SK-N-SH (cell line): Measurements from ENCODE around the gene PF4V1.

Experiments used
- EP300 ChIP-seq, 2 experiments: IDR thresholded peaks; 2 replicates each; pipeline versions ENCODE4 v1.4.0 to v1.6.1; 2012; ENCODE audit warnings: borderline replicate concordance in 1 of 2, low read depth in 1 of 2, low read length in 1 of 2
- EZH2phosphoT487 ChIP-seq: fragments of 200-600 bp; sonication (generic); IDR thresholded peaks from 2 replicates; pipeline ENCODE4 v1.6.1; 2017; ENCODE audit warnings: low read depth, mixed run types, mild to moderate bottlenecking, antibody characterized with exemption, moderate library complexity, borderline replicate concordance
- NFIC ChIP-seq: IDR thresholded peaks from 2 replicates; pipeline ENCODE4 v1.4.0; 2012; ENCODE audit warnings: borderline replicate concordance
- TF ChIP-seq, protein P1 (sequence below): fragments of 200-600 bp; sonication (generic); IDR thresholded peaks from 2 replicates; pipeline ENCODE4 v1.6.1; 2017; ENCODE audit warnings: antibody characterized with exemption, mild to moderate bottlenecking, moderate library complexity
- TF ChIP-seq, protein P2 (sequence below): fragments of 150-350 bp; IDR thresholded peaks from 2 replicates; pipeline ENCODE4 v1.6.1; 2016; ENCODE audit warnings: mild to moderate bottlenecking, low read depth, low read length

DNA sequence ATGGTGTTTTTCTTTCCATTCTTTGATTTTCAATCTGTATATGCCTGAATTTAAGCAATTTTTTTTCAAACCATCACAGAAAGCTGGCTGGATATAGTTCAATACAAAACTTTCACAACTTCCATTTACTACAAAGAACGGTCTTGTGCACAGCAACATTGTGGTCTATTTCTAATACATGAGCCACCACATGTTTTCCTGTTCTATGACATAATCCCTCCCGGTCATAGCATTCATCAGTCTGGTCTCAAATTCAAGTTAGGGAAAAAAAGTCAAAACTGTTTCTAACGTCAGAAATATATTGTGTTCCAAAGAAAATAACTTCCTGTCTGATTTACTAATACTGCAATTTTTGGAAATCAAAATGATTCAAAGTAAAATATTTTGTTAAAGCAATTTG, 24.1 kb upstream of the PF4V1 start:
- TF ChIP-seq, protein P1, sequence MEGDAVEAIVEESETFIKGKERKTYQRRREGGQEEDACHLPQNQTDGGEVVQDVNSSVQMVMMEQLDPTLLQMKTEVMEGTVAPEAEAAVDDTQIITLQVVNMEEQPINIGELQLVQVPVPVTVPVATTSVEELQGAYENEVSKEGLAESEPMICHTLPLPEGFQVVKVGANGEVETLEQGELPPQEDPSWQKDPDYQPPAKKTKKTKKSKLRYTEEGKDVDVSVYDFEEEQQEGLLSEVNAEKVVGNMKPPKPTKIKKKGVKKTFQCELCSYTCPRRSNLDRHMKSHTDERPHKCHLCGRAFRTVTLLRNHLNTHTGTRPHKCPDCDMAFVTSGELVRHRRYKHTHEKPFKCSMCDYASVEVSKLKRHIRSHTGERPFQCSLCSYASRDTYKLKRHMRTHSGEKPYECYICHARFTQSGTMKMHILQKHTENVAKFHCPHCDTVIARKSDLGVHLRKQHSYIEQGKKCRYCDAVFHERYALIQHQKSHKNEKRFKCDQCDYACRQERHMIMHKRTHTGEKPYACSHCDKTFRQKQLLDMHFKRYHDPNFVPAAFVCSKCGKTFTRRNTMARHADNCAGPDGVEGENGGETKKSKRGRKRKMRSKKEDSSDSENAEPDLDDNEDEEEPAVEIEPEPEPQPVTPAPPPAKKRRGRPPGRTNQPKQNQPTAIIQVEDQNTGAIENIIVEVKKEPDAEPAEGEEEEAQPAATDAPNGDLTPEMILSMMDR, result no peak
- TF ChIP-seq EP300 (IDR thresholded peaks at IDR 0.05; ENCODE audit: borderline replicate concordance in 1 of 2, low read depth in 1 of 2, low read length in 1 of 2) (no peak), NFIC (no peak), EZH2phosphoT487 (no peak)
- TF ChIP-seq, protein P2, sequence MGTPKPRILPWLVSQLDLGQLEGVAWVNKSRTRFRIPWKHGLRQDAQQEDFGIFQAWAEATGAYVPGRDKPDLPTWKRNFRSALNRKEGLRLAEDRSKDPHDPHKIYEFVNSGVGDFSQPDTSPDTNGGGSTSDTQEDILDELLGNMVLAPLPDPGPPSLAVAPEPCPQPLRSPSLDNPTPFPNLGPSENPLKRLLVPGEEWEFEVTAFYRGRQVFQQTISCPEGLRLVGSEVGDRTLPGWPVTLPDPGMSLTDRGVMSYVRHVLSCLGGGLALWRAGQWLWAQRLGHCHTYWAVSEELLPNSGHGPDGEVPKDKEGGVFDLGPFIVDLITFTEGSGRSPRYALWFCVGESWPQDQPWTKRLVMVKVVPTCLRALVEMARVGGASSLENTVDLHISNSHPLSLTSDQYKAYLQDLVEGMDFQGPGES, result no peak
